Endothelial cell of umbilical vein (primary cell): ENCODE results near the gene OXER1. TPM values are rescaled to one million over a fixed set of nuclear protein-coding genes. Genes with fewer than 3 reads are reported as not detected.
A peak's percentile ranks its signal among the peaks of the same experiment; 100 is the strongest.

Experiments
- BruUV-seq: library from RNA; stranded (reverse); fragments of 400-500 nt; replicated peaks from 2 replicates; lab custom pipeline; 2021; lab: Mats Ljungman, UMichigan
- CTCF ChIA-PET: fragments of 300-600, 350-600 bp; sonication (Branson Sonifier 250); formaldehyde crosslinking; loops from one replicate; lab custom pipeline; 2021; ENCODE audit warnings: antibody characterized with exemption, inconsistent platforms; lab: Charles Lee
- POLR2A ChIA-PET: fragments of 300-600, 350-600 bp; sonication (Branson Sonifier 250); formaldehyde crosslinking; loops from one replicate; lab custom pipeline; 2021; ENCODE audit warnings: antibody characterized with exemption, inconsistent platforms; lab: Charles Lee
- DNase-seq: peaks from one replicate; pipeline ENCODE4 v3.0.0-alpha.2; 2011; ENCODE audit warnings: low read depth, low spot score
- FAIRE-seq: peaks from 2 replicates; lab custom pipeline; 2011; peaks lifted over from hg19 to GRCh38; lab: Jason Lieb, UNC
- H2AFZ ChIP-seq: 2 replicates; pipeline ENCODE4 v1.6.0; 2012; ENCODE audit warnings: low read depth, low read length, control low read depth, inconsistent platforms
- H3K27ac ChIP-seq: 2 replicates; pipeline ENCODE4 v1.5.1; 2011; ENCODE audit warnings: low read depth, mild to moderate bottlenecking, control low read depth, low read length, moderate library complexity; ENCODE audit not compliant: insufficient read depth
- H3K27me3 ChIP-seq, 2 experiments: 2 replicates each; pipeline versions ENCODE4 v1.6.0 to v1.6.1; 2011; ENCODE audit warnings: low read length in 2 of 2, mixed read lengths in 1 of 2; ENCODE audit not compliant: control insufficient read depth in 2 of 2, insufficient read depth in 2 of 2
- H3K36me3 ChIP-seq, 2 experiments: 2 replicates in 1 of 2; 3 replicates in 1 of 2; pipeline ENCODE4 v1.5.1; 2011; ENCODE audit warnings: low read length in 2 of 2, mild to moderate bottlenecking in 1 of 2, moderate library complexity in 1 of 2; ENCODE audit not compliant: control insufficient read depth in 2 of 2, insufficient read depth in 2 of 2; ENCODE audit errors: extremely low read depth in 1 of 2
- H3K4me1 ChIP-seq: 3 replicates; pipeline ENCODE4 v1.5.1; 2011; ENCODE audit warnings: mild to moderate bottlenecking, low read length; ENCODE audit not compliant: control insufficient read depth, insufficient read depth; ENCODE audit errors: extremely low read depth
- H3K4me2 ChIP-seq: 2 replicates; pipeline ENCODE4 v1.6.1; 2011; ENCODE audit warnings: low read length, control low read depth, mixed read lengths; ENCODE audit not compliant: insufficient read depth
- H3K4me3 ChIP-seq, 3 experiments: fragments of 200-600 bp in 1 of 3; sonication (generic), shearing (Covaris generic) in 1 of 3; replicated peaks in 1 of 3; 2 replicates each; pipeline ENCODE4 v1.5.1; 2011 to 2016; ENCODE audit warnings: control low read depth in 3 of 3, low read length in 3 of 3, mild to moderate bottlenecking in 2 of 3, inconsistent platforms in 1 of 3, low read depth in 1 of 3, moderate library complexity in 1 of 3; ENCODE audit not compliant: insufficient read depth in 1 of 3
- H3K79me2 ChIP-seq: 2 replicates; pipeline ENCODE4 v1.6.0; 2012; ENCODE audit warnings: low read length, inconsistent platforms; ENCODE audit not compliant: control insufficient read depth, insufficient read depth
- H3K9ac ChIP-seq: replicated peaks from 2 replicates; pipeline ENCODE3; 2011; ENCODE audit warnings: low read length, control low read depth; ENCODE audit not compliant: insufficient read depth; ENCODE audit errors: extremely low read depth
- H3K9me1 ChIP-seq: replicated peaks from 3 replicates; pipeline ENCODE4 v1.6.0; 2011; ENCODE audit warnings: mild to moderate bottlenecking, low read length; ENCODE audit not compliant: control insufficient read depth, insufficient read depth; ENCODE audit errors: extremely low read depth
- H3K9me3 ChIP-seq: replicated peaks from 2 replicates; pipeline ENCODE4 v1.5.1; 2012; ENCODE audit warnings: low read length, inconsistent platforms; ENCODE audit not compliant: control insufficient read depth, insufficient read depth
- H4K20me1 ChIP-seq: replicated peaks from 2 replicates; pipeline ENCODE3; 2011; ENCODE audit warnings: mild to moderate bottlenecking, low read length; ENCODE audit not compliant: control insufficient read depth, insufficient read depth; ENCODE audit errors: extremely low read depth
- CTCF ChIP-seq, 2 donors: IDR thresholded peaks; 1 replicate in 1 of 2; 2 replicates in 1 of 2; pipeline ENCODE4 v1.5.1; 2011; ENCODE audit warnings: low read length in 2 of 2, mild to moderate bottlenecking in 2 of 2, moderate library complexity in 2 of 2, control low read depth in 1 of 2, inconsistent platforms in 1 of 2, low read depth in 1 of 2; ENCODE audit not compliant: insufficient read depth in 1 of 2; ENCODE audit errors: extremely low read depth in 1 of 2
- EZH2 ChIP-seq: IDR thresholded peaks from 2 replicates; pipeline ENCODE4 v1.6.1; 2012; ENCODE audit warnings: borderline replicate concordance, low read depth, mild to moderate bottlenecking, moderate library complexity, low read length, inconsistent platforms; ENCODE audit not compliant: severe bottlenecking
- FOS ChIP-seq: IDR thresholded peaks from 2 replicates; pipeline ENCODE4 v1.6.1; 2011; ENCODE audit warnings: mild to moderate bottlenecking, low read length, moderate library complexity, borderline replicate concordance; ENCODE audit not compliant: insufficient read depth
- JUN ChIP-seq: IDR thresholded peaks from 2 replicates; pipeline ENCODE4 v1.6.1; 2011; ENCODE audit warnings: borderline replicate concordance, low read depth; ENCODE audit not compliant: insufficient read length, insufficient read depth
- MYC ChIP-seq: IDR thresholded peaks from one replicate; pipeline ENCODE4 v1.6.1; 2011; ENCODE audit warnings: mild to moderate bottlenecking, low read depth, low read length
- POLR2A ChIP-seq: IDR thresholded peaks from 2 replicates; pipeline ENCODE4 v1.6.1; 2012; ENCODE audit warnings: low read depth, mild to moderate bottlenecking, control low read depth, low read length
- POLR2AphosphoS5 ChIP-seq: IDR thresholded peaks from 2 replicates; pipeline ENCODE4 v1.6.1; 2012; ENCODE audit warnings: low read depth, mild to moderate bottlenecking, control low read depth, low read length, moderate library complexity; ENCODE audit not compliant: insufficient read depth
- dilution Hi-C: fragments of 300-500 bp; cut with MboI; formaldehyde crosslinking; loops from one replicate; pipeline ENCODE4 v1.15.0; 2019; ENCODE audit warnings: low sequenced_read_pairs; ENCODE audit not compliant: extremely low pct_ligation_motif_present
- intact Hi-C: fragments of 100-400 bp; cut with micrococcal nuclease; formaldehyde crosslinking; loops from one replicate; pipeline ENCODE4 v1.10.0; 2022
- polyA plus RNA-seq, 4 experiments: library from polyadenylated mRNA; depleted of rRNA in 3 of 4; stranded (reverse) in 3 of 4; unstranded in 1 of 4; fragments of >200 nt; gene quantifications; 2 replicates each; pipeline versions ENCODE4 v1.2.1 to v1.2.3, GENCODE V29; 2011 to 2012; ENCODE audit warnings: missing spikeins in 1 of 4
- total RNA-seq: library from RNA; stranded (reverse); gene quantifications from 2 replicates; pipeline ENCODE4 v1.2.3, GENCODE V29; 2021

OXER1 gene
- total and polyA plus RNA-seq, 2 donors (not counting 3 experiments of a cell fraction or from before 2014, with no cell fraction given): 0.18 TPM

- H3K27ac ChIP-seq: no peak within 1 kb of the TSS
- peak; percentile 21 for DNase-seq
- H3K36me3 ChIP-seq: no peaks in the 10 kb centered on the region
- H3K9ac ChIP-seq: peak within 1 kb of the TSS; percentile 33
- dilution Hi-C loops: no loop called here
- H2AFZ ChIP-seq: peak within 1 kb of the TSS; percentile 83
- peak within 1 kb of the TSS; percentile 90 for H3K4me2 ChIP-seq
- H3K9me1 ChIP-seq: no peaks in the 10 kb centered on the region
- no TSS peak for BruUV-seq
- ChIA-PET CTCF (interaction anchor here (0.7 to 1.9 kb wide), 3 partner anchors 8 to 20 kb away, joined by 4 to 7 read pairs (median 6); no protein-coding TSS in a partner anchor), POLR2A (interaction anchor here (0.7 kb wide), 1 partner anchor 14 kb away, joined by 3 read pairs; no protein-coding TSS in a partner anchor)
- H3K4me3 ChIP-seq: peak within 1 kb of the TSS; percentile 33 to 47 (median 44)
- peaks cover 4% of the 10 kb centered on the region for H3K4me1 ChIP-seq
- no peak for TF ChIP-seq MYC
- TF ChIP-seq EZH2: peak; percentile 78
- TF ChIP-seq POLR2AphosphoS5: no peak
- TF ChIP-seq FOS: no peak
- TF ChIP-seq JUN: no peak
- TF ChIP-seq POLR2A: no peak
- peak in 1 of 2 donors; percentile 17 for TF ChIP-seq CTCF (IDR thresholded peaks at IDR 0.05; ENCODE audit: extremely low read depth in 1 of 2, insufficient read depth in 1 of 2, low read depth in 1 of 2, low read length in 2 of 2)
- H3K9me3 ChIP-seq: no peaks in the 10 kb centered on the region
- H3K27me3 ChIP-seq: peaks cover 11 to 12% of the 10 kb centered on the region in 2 experiments
- intact Hi-C loops: loop anchor here (1.0 kb wide), 1 partner anchor 298 kb away; no protein-coding TSS in a partner anchor
- H3K79me2 ChIP-seq: no peaks in the 10 kb centered on the region
- H4K20me1 ChIP-seq: no peaks in the 10 kb centered on the region
- FAIRE-seq: no peak
Measured at GRCh38 chr2:42792583-42793333, 28.8 kb upstream of the OXER1 start, which contains the start of gene HAAO. HAAO (minus strand) TSS chr2:42792583; CDS start chr2:42792536, 47 bp downstream.
